Mesendoderm (in vitro differentiated cells): Measurements from ENCODE around the gene SPECC1.

ENCODE experiments used
- DNase-seq: peaks from one replicate; pipeline ENCODE4 v3.0.0; 2013
- H2AK5ac ChIP-seq: 2 replicates; pipeline ENCODE4 v1.6.1; 2013; ENCODE audit warnings: low read length, inconsistent platforms
- H2BK120ac ChIP-seq: 2 replicates; pipeline ENCODE4 v1.6.1; 2013; ENCODE audit warnings: low read depth, mild to moderate bottlenecking, low read length, moderate library complexity, mixed read lengths
- H2BK15ac ChIP-seq: replicated peaks from 2 replicates; pipeline ENCODE4 v1.6.1; 2013; ENCODE audit warnings: low read depth, mild to moderate bottlenecking, moderate library complexity
- H2BK5ac ChIP-seq: 2 replicates; pipeline ENCODE4 v1.6.1; 2013; ENCODE audit warnings: low read length, inconsistent platforms
- H3K18ac ChIP-seq: 2 replicates; pipeline ENCODE4 v1.6.1; 2013; ENCODE audit warnings: mild to moderate bottlenecking, low read length, mixed read lengths
- H3K23ac ChIP-seq: one replicate; pipeline ENCODE4 v1.6.1; 2013; ENCODE audit warnings: low read length
- H3K27ac ChIP-seq: 2 replicates; pipeline ENCODE4 v1.5.1; 2013; ENCODE audit warnings: low read depth, mild to moderate bottlenecking, inconsistent platforms, low read length, moderate library complexity
- H3K27me3 ChIP-seq: 2 replicates; pipeline ENCODE4 v1.6.1; 2013; ENCODE audit warnings: low read length, control low read depth, mild to moderate bottlenecking, inconsistent platforms; ENCODE audit not compliant: insufficient read depth, poor library complexity
- H3K36me3 ChIP-seq: 2 replicates; pipeline ENCODE4 v1.6.1; 2013; ENCODE audit warnings: low read length, inconsistent platforms; ENCODE audit not compliant: control insufficient read depth, insufficient read depth
- H3K4ac ChIP-seq: one replicate; pipeline ENCODE4 v1.6.1; 2013; ENCODE audit warnings: low read depth, mild to moderate bottlenecking, low read length, moderate library complexity
- H3K4me1 ChIP-seq: 2 replicates; pipeline ENCODE4 v1.6.1; 2013; ENCODE audit warnings: low read depth, low read length, inconsistent platforms; ENCODE audit not compliant: control insufficient read depth
- H3K4me2 ChIP-seq: 2 replicates; pipeline ENCODE4 v1.6.1; 2013; ENCODE audit warnings: low read length
- H3K4me3 ChIP-seq: 2 replicates; pipeline ENCODE4 v1.5.1; 2013; ENCODE audit warnings: mild to moderate bottlenecking, low read length
- H3K56ac ChIP-seq: one replicate; pipeline ENCODE4 v1.6.1; 2013; ENCODE audit warnings: low read length
- H3K79me1 ChIP-seq: 2 replicates; pipeline ENCODE4 v1.6.1; 2013; ENCODE audit warnings: low read length, inconsistent platforms
- H3K79me2 ChIP-seq: 2 replicates; pipeline ENCODE4 v1.6.1; 2013; ENCODE audit warnings: mild to moderate bottlenecking, low read length; ENCODE audit not compliant: control insufficient read depth, insufficient read depth
- H3K9ac ChIP-seq: 2 replicates; pipeline ENCODE4 v1.6.1; 2013; ENCODE audit warnings: low read length, inconsistent platforms
- H4K5ac ChIP-seq: one replicate; pipeline ENCODE4 v1.6.1; 2013; ENCODE audit warnings: low read length
- H4K8ac ChIP-seq: one replicate; pipeline ENCODE4 v1.6.1; 2013; ENCODE audit warnings: low read depth, mild to moderate bottlenecking, control low read depth, low read length, moderate library complexity
- WGBS: extraction: QIAGEN DNeasy Blood & Tissue Kit; methylation state at CpG from one replicate; pipeline ENCODE4 v1.1.7; 2013; ENCODE audit warnings: low lambda C conversion rate, missing lambda C conversion rate; ENCODE audit not compliant: insufficient coverage; ENCODE audit errors: extremely low coverage; 5-methylcytosine and 5-hydroxymethylcytosine counted together

The SPECC1 gene

DNA sequence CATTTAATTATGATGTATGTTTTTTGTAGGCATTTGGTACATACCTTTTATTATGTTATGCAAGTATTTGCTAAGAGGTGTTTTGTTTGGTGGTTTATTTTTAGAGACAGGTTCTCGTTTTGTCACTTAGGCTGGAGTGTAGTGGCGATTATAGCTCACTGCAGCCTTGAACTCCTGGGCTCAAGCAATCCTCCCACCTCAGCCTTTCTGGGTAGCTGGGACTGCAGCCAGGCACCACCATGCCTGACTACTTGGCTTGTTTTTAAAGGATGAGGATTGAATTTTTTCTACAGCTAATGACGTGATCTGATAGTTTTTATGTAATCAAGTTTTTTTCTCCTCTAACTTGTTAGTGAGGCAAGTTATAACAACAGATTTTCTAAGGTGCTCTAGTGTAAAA is 199.6 kb downstream of the SPECC1 start:
- no peak overlapping the region for H4K8ac ChIP-seq
- H3K4me3 ChIP-seq = no peak overlapping the region
- DNase-seq = no peak
- no peaks in the 10 kb centered on the region for H3K79me2 ChIP-seq
- no peaks in the 10 kb centered on the region for H3K27me3 ChIP-seq
- no peak overlapping the region for H3K23ac ChIP-seq
- H3K56ac ChIP-seq = no peak overlapping the region
- no peak overlapping the region for H2AK5ac ChIP-seq
- H2BK15ac ChIP-seq = no peak overlapping the region
- H3K79me1 ChIP-seq = peaks cover 8% of the 10 kb centered on the region
- no peaks in the 10 kb centered on the region for H3K36me3 ChIP-seq
- H3K4ac ChIP-seq = no peak overlapping the region
- no peak overlapping the region for H3K4me2 ChIP-seq
- H2BK5ac ChIP-seq = no peak overlapping the region
- H2BK120ac ChIP-seq = no peak overlapping the region
- no peak overlapping the region for H3K27ac ChIP-seq
- H3K18ac ChIP-seq = no peak overlapping the region
- H3K4me1 ChIP-seq = no peaks in the 10 kb centered on the region
- WGBS = no CpG with 5 or more reads among the region's 3 CpGs
- no peak overlapping the region for H4K5ac ChIP-seq
- H3K9ac ChIP-seq = no peak overlapping the region

- no peak overlapping the region for H2BK15ac ChIP-seq
- no peak overlapping the region for H2BK5ac ChIP-seq
- H3K79me1 ChIP-seq = peaks cover 4% of the 10 kb centered on the region
- H3K23ac ChIP-seq = no peak overlapping the region
- no peak for DNase-seq
- H3K4me3 ChIP-seq = no peak overlapping the region
- no peak overlapping the region for H3K27ac ChIP-seq
- no peak overlapping the region for H2AK5ac ChIP-seq
- no peak overlapping the region for H4K8ac ChIP-seq
- no peak overlapping the region for H2BK120ac ChIP-seq
- no peaks in the 10 kb centered on the region for H3K36me3 ChIP-seq
- no peaks in the 10 kb centered on the region for H3K27me3 ChIP-seq
- no peak overlapping the region for H3K9ac ChIP-seq
- H3K18ac ChIP-seq = no peak overlapping the region
- H3K4me1 ChIP-seq = no peaks in the 10 kb centered on the region
- H3K79me2 ChIP-seq = no peaks in the 10 kb centered on the region
- no peak overlapping the region for H3K4me2 ChIP-seq
- H3K4ac ChIP-seq = no peak overlapping the region
- no peak overlapping the region for H4K5ac ChIP-seq
- no peak overlapping the region for H3K56ac ChIP-seq
- WGBS = no CpG with 5 or more reads among the region's 4 CpGs
Observed at GRCh38 chr17:20210180-20210579, 201.0 kb downstream of the SPECC1 start.

DNA sequence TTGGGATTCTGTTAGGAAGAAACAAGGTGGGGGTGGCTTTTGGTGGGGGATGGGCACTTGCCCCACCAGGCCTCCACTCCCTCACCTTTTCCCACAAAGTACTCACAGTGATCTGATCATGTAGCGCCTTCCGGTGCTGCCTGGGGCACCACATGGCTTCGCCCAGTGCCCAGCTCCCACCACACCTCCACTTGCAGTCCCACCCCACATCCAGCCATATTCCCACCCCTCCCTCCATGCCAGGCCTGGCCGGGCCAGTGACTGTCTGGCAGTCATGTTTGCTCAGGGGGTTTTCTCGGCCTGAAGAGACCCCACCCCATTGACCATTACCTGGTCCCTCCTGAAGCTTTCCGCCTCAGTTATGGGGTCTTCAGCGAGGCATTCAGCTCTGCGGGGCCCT is 201.5 kb downstream of the SPECC1 start:
- Histone ChIP-seq H3K27me3 (no peaks in the 10 kb centered on the region), H4K8ac (no peak overlapping the region), H3K18ac (no peak overlapping the region), H3K9ac (no peak overlapping the region), H2BK5ac (no peak overlapping the region), H3K27ac (no peak overlapping the region), H3K4me3 (no peak overlapping the region), H3K79me1 (peaks cover 4% of the 10 kb centered on the region), H3K56ac (no peak overlapping the region), H3K23ac (no peak overlapping the region), H2BK15ac (no peak overlapping the region), H3K79me2 (no peaks in the 10 kb centered on the region), H2BK120ac (no peak overlapping the region), H3K36me3 (no peaks in the 10 kb centered on the region), H3K4me2 (no peak overlapping the region), H3K4ac (no peak overlapping the region), H2AK5ac (no peak overlapping the region), H4K5ac (no peak overlapping the region), H3K4me1 (no peaks in the 10 kb centered on the region)
- WGBS = no CpG with 5 or more reads among the region's 8 CpGs
- DNase-seq = no peak

DNA sequence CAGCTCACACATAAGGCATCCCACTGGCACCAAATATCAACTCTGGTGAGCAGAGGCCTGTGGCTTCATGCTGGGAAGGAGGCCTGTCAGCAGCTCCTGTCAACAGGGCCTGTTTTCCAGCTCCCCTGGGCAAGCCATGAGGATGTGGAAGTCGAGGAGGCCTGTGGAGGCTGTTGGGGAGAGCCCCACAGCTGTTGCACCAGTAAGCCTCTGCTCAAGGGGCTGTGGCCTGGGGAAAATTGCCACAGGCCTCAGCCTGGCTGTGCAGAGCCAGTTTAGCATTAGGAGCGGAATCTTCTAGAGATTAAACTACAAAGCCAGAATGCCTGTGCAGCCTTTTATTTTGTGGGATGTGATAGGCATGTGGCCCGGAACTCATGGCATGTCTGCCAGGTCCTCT is 202.1 kb downstream of the SPECC1 start:
- H3K56ac ChIP-seq = no peak overlapping the region

DNA sequence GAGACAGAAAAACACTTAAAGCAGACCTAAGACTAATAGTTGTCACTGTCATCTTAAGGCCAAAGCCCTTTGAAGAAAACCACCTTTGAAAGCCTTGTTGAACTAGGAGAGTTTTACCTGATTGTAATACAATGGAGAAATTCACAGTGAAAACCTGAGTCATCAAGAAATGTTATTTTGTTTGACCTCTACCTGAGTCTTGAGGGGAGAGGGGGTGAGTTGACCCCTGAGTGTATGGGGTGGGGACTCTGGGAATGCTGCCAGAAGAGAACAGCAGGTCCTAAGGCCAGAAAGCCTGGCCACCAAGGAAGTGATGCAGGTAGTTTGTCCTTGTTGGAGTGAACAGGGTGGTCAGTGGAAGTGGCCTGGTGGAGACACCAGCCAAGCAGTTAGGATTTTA is 204.3 kb downstream of the SPECC1 start:
- Histone ChIP-seq H2AK5ac (no peak overlapping the region), H3K23ac (no peak overlapping the region), H3K4me2 (no peak overlapping the region), H4K8ac (no peak overlapping the region), H3K79me1 (peaks cover 6% of the 10 kb centered on the region), H3K18ac (no peak overlapping the region), H3K4ac (no peak overlapping the region), H3K79me2 (peaks cover 3% of the 10 kb centered on the region), H4K5ac (no peak overlapping the region), H3K4me1 (peaks cover 2% of the 10 kb centered on the region), H3K9ac (no peak overlapping the region), H3K4me3 (no peak overlapping the region), H2BK120ac (no peak overlapping the region), H3K36me3 (no peaks in the 10 kb centered on the region), H2BK5ac (no peak overlapping the region), H3K27me3 (no peaks in the 10 kb centered on the region), H3K56ac (no peak overlapping the region), H2BK15ac (no peak overlapping the region), H3K27ac (no peak overlapping the region)
- DNase-seq = peak; percentile 24

More for the DNA sequence above, 202.1 kb downstream of the SPECC1 start:
- Histone ChIP-seq H2AK5ac (no peak overlapping the region), H3K4me2 (no peak overlapping the region), H3K9ac (no peak overlapping the region), H3K36me3 (no peaks in the 10 kb centered on the region), H3K18ac (no peak overlapping the region), H2BK15ac (no peak overlapping the region), H3K27me3 (no peaks in the 10 kb centered on the region), H3K79me1 (peaks cover 4% of the 10 kb centered on the region), H3K27ac (no peak overlapping the region), H2BK5ac (no peak overlapping the region), H3K4me3 (no peak overlapping the region), H3K23ac (no peak overlapping the region), H3K79me2 (no peaks in the 10 kb centered on the region), H3K4ac (no peak overlapping the region), H2BK120ac (no peak overlapping the region), H4K5ac (no peak overlapping the region), H4K8ac (no peak overlapping the region), H3K4me1 (no peaks in the 10 kb centered on the region)
- WGBS = no CpG with 5 or more reads among the region's 3 CpGs
- DNase-seq = no peak

DNA sequence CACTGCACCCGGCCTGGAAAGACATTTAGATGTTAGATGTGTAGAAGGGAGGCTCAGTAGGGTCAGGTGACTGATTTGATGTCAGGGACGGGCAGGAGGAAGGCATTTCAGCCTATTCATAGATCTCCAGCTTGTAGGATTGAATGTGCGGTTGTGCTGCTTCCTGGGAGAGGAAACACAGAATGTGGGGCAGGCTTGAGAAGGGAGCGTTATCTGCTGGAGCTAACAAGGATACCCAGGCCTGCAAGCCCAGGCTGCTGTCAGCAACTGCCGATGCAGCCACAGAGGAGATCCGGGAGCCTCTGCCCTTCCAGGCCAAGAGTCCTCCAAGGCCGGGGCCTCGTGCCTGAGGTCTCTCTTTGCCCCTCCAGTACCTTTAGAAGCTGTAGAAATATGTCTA is 205.6 kb downstream of the SPECC1 start:
- no CpG with 5 or more reads among the region's 8 CpGs for WGBS
- Histone ChIP-seq H2BK120ac (no peak overlapping the region), H3K79me1 (peaks cover 6% of the 10 kb centered on the region), H4K5ac (no peak overlapping the region), H3K4ac (no peak overlapping the region), H2BK15ac (no peak overlapping the region), H2AK5ac (no peak overlapping the region), H3K9ac (no peak overlapping the region), H4K8ac (no peak overlapping the region), H3K56ac (no peak overlapping the region), H3K4me1 (peaks cover 2% of the 10 kb centered on the region), H3K36me3 (no peaks in the 10 kb centered on the region), H3K18ac (no peak overlapping the region), H3K4me3 (no peak overlapping the region), H3K27me3 (no peaks in the 10 kb centered on the region), H3K23ac (no peak overlapping the region), H3K27ac (no peak overlapping the region), H3K4me2 (no peak overlapping the region), H2BK5ac (no peak overlapping the region), H3K79me2 (peaks cover 3% of the 10 kb centered on the region)
- DNase-seq = no peak
